HCT116 (cell line): ENCODE measurements around the gene MTHFD2L.
"Not testable (repeated sequence)": the region's sequence is repeated elsewhere in the genome, so short reads cannot be mapped to it uniquely, and the experiment has no call there.

Experiments
- CEBPB ChIP-seq: IDR thresholded peaks from 2 replicates; pipeline ENCODE4 v1.6.1; 2012; ENCODE audit warnings: low read depth
- ELF1 ChIP-seq: IDR thresholded peaks from 2 replicates; pipeline ENCODE4 v1.6.1; 2012; ENCODE audit warnings: low read depth, borderline replicate concordance
- EZH2 ChIP-seq: fragments of 200-600 bp; sonication (generic); IDR thresholded peaks from 2 replicates; pipeline ENCODE4 v1.6.1; 2017; ENCODE audit warnings: antibody characterized with exemption, mixed run types
- EZH2phosphoT487 ChIP-seq: fragments of 200-600 bp; IDR thresholded peaks from 2 replicates; pipeline ENCODE4 v1.6.1; 2018; ENCODE audit warnings: antibody characterized with exemption, borderline replicate concordance
- POLR2A ChIP-seq: IDR thresholded peaks from 2 replicates; pipeline ENCODE4 v1.7.0; 2011; ENCODE audit warnings: borderline replicate concordance; ENCODE audit not compliant: insufficient read depth, insufficient read length; ENCODE audit errors: extremely low read depth
- POLR2AphosphoS5 ChIP-seq: IDR thresholded peaks from 2 replicates; pipeline ENCODE4 v1.6.1; 2011; ENCODE audit warnings: mild to moderate bottlenecking, low read depth, low read length, moderate library complexity
- RAD21 ChIP-seq: IDR thresholded peaks from 2 replicates; pipeline ENCODE4 v1.6.1; 2012; ENCODE audit warnings: low read depth, mild to moderate bottlenecking
- SP1 ChIP-seq: IDR thresholded peaks from 2 replicates; pipeline ENCODE4 v1.6.1; 2012; ENCODE audit warnings: low read depth
- ZNF274 ChIP-seq: fragments of 200-500 bp; sonication (Bioruptor generic); IDR thresholded peaks from 2 replicates; pipeline ENCODE4 v1.6.1; 2014; ENCODE audit warnings: mild to moderate bottlenecking, low read depth, low read length, inconsistent platforms
- TF ChIP-seq, protein P1 (sequence below), 3 experiments: fragments of 200-600 bp in 1 of 3; sonication (generic) in 1 of 3; IDR thresholded peaks in 2 of 3; conservative IDR thresholded peaks in 1 of 3; 2 replicates each; pipeline ENCODE4 v1.5.1; 2012 to 2017; ENCODE audit warnings: low read depth in 2 of 3, low read length in 2 of 3, antibody characterized with exemption in 1 of 3, borderline replicate concordance in 1 of 3, control low read depth in 1 of 3, mild to moderate bottlenecking in 1 of 3, mixed read lengths in 1 of 3, mixed run types in 1 of 3, moderate library complexity in 1 of 3; ENCODE audit not compliant: insufficient read depth in 1 of 3
- TF ChIP-seq, protein P2 (sequence below): IDR thresholded peaks from 2 replicates; pipeline ENCODE4 v1.6.1; 2012; ENCODE audit warnings: low read depth
- TF ChIP-seq, protein P3 (sequence below): IDR thresholded peaks from 2 replicates; pipeline ENCODE4 v1.6.1; 2012
- TF ChIP-seq, protein P4 (sequence below): IDR thresholded peaks from 2 replicates; pipeline ENCODE4 v1.6.1; 2011; ENCODE audit warnings: mild to moderate bottlenecking, low read length, moderate library complexity; ENCODE audit not compliant: insufficient replicate concordance; ENCODE audit errors: extremely low read depth
- TF ChIP-seq, protein P5 (sequence below): IDR thresholded peaks from 2 replicates; pipeline ENCODE4 v1.6.1; 2012

DNA sequence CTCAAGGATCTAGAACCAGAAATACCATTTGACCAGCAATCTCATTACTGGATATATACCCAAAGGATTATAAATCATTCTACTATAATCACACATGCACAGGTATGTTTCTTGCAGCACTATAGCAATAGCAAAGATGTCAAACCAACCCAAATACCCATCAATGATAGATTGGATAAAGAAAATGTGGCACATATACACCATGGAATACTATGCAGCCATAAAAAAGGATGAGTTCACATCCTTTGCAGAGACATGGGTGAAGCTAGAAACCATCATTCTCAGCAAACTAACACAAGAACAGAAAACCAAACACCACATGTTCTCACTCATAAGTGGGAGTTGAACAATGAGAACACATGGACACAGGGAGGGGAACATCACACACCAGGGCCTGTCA is 25.7 kb upstream of the MTHFD2L start:
- TF ChIP-seq POLR2A, SP1, CEBPB, ZNF274, POLR2AphosphoS5, RAD21, EZH2, EZH2phosphoT487, ELF1: not testable (repeated sequence)
- TF ChIP-seq, protein P1, sequence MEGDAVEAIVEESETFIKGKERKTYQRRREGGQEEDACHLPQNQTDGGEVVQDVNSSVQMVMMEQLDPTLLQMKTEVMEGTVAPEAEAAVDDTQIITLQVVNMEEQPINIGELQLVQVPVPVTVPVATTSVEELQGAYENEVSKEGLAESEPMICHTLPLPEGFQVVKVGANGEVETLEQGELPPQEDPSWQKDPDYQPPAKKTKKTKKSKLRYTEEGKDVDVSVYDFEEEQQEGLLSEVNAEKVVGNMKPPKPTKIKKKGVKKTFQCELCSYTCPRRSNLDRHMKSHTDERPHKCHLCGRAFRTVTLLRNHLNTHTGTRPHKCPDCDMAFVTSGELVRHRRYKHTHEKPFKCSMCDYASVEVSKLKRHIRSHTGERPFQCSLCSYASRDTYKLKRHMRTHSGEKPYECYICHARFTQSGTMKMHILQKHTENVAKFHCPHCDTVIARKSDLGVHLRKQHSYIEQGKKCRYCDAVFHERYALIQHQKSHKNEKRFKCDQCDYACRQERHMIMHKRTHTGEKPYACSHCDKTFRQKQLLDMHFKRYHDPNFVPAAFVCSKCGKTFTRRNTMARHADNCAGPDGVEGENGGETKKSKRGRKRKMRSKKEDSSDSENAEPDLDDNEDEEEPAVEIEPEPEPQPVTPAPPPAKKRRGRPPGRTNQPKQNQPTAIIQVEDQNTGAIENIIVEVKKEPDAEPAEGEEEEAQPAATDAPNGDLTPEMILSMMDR (IDR thresholded peaks at IDR 0.05 in 2 of 3, conservative IDR thresholded peaks at IDR 0.05 in 1 of 3; ENCODE audit: borderline replicate concordance in 1 of 3, insufficient read depth in 1 of 3, low read depth in 2 of 3, low read length in 2 of 3) = not testable (repeated sequence)
- TF ChIP-seq, protein P2, sequence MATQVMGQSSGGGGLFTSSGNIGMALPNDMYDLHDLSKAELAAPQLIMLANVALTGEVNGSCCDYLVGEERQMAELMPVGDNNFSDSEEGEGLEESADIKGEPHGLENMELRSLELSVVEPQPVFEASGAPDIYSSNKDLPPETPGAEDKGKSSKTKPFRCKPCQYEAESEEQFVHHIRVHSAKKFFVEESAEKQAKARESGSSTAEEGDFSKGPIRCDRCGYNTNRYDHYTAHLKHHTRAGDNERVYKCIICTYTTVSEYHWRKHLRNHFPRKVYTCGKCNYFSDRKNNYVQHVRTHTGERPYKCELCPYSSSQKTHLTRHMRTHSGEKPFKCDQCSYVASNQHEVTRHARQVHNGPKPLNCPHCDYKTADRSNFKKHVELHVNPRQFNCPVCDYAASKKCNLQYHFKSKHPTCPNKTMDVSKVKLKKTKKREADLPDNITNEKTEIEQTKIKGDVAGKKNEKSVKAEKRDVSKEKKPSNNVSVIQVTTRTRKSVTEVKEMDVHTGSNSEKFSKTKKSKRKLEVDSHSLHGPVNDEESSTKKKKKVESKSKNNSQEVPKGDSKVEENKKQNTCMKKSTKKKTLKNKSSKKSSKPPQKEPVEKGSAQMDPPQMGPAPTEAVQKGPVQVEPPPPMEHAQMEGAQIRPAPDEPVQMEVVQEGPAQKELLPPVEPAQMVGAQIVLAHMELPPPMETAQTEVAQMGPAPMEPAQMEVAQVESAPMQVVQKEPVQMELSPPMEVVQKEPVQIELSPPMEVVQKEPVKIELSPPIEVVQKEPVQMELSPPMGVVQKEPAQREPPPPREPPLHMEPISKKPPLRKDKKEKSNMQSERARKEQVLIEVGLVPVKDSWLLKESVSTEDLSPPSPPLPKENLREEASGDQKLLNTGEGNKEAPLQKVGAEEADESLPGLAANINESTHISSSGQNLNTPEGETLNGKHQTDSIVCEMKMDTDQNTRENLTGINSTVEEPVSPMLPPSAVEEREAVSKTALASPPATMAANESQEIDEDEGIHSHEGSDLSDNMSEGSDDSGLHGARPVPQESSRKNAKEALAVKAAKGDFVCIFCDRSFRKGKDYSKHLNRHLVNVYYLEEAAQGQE = not testable (repeated sequence)
- TF ChIP-seq, protein P3, sequence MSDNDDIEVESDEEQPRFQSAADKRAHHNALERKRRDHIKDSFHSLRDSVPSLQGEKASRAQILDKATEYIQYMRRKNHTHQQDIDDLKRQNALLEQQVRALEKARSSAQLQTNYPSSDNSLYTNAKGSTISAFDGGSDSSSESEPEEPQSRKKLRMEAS = not testable (repeated sequence)
- TF ChIP-seq, protein P4, sequence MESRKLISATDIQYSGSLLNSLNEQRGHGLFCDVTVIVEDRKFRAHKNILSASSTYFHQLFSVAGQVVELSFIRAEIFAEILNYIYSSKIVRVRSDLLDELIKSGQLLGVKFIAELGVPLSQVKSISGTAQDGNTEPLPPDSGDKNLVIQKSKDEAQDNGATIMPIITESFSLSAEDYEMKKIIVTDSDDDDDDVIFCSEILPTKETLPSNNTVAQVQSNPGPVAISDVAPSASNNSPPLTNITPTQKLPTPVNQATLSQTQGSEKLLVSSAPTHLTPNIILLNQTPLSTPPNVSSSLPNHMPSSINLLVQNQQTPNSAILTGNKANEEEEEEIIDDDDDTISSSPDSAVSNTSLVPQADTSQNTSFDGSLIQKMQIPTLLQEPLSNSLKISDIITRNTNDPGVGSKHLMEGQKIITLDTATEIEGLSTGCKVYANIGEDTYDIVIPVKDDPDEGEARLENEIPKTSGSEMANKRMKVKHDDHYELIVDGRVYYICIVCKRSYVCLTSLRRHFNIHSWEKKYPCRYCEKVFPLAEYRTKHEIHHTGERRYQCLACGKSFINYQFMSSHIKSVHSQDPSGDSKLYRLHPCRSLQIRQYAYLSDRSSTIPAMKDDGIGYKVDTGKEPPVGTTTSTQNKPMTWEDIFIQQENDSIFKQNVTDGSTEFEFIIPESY = not testable (repeated sequence)
- TF ChIP-seq, protein P5, sequence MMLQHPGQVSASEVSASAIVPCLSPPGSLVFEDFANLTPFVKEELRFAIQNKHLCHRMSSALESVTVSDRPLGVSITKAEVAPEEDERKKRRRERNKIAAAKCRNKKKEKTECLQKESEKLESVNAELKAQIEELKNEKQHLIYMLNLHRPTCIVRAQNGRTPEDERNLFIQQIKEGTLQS = not testable (repeated sequence)
